ENCODE data around the gene UVRAG.

Gene UVRAG

GRCh38 chr11:76083563-76084451 lies 268.8 kb downstream of the UVRAG start:
- no peak for DNase-seq

GRCh38 chr11:76085270-76085669 lies 270.3 kb downstream of the UVRAG start:
- DNase-seq = no peak

DNA sequence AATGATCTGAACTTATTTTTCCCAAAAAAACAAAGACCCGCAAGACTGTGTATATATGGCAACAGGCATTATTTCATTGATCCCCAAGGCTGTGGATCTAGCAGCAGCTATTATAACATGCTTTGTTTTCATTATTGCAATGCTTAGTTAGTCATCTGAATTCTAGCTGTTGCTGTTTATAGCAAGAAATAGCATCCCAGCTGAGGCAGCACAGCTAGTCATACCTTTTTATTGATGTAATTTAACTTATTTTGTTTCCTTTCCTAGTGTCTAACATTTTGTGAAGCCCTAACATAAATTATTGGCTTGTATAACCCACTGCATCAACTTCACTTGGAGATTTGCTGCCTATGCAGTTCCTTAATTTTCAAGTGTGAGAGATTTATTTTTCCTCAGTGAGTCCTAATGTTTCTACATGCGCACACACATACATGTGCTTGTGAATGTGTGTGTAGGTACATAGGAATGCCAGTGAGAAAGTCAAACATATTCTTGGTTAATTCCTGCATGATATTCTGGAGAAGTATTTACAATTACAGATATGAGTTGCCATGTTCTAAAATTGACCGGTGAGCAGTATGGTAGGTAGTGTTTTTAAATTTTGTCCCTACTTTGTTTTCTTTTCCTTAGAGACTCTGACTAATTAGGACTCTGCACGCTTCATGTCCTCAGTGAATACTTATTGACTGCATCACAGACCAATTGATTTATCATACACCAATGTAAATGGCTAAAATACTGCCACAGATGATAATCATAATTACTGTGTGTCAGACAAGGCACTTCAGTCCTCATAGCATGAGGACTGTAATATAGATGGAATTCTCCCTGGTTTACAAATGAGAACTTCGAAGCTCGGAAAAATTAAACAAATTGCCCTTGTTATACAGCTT lies 272.0 kb downstream of the UVRAG start:
- DNase-seq = no peak

GRCh38 chr11:76087749-76088148 lies 272.7 kb downstream of the UVRAG start:
- no peak for DNase-seq

- no peak for DNase-seq
These were observed 273.5 kb downstream of the UVRAG start for GRCh38 chr11:76088511-76088910.

DNA sequence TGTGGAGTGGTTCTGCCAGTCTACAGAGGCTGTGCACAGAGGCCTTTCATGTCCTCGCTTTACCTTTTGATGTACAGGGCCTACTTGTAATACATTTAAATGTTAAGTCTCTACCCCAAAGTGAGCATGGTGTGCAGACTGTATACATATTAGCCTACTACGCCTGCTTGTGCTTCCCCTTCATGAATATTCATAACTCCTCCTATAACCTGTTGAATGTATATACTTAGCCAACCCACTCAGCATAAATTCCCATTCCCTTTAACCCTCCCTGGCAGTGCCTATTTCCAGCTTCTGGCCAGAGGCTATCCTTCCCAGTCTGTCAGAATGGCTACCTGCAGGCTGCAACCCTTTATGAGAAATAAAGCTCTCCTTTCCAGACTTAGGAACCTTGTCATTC lies 275.2 kb downstream of the UVRAG start:
- no peak for DNase-seq

DNA sequence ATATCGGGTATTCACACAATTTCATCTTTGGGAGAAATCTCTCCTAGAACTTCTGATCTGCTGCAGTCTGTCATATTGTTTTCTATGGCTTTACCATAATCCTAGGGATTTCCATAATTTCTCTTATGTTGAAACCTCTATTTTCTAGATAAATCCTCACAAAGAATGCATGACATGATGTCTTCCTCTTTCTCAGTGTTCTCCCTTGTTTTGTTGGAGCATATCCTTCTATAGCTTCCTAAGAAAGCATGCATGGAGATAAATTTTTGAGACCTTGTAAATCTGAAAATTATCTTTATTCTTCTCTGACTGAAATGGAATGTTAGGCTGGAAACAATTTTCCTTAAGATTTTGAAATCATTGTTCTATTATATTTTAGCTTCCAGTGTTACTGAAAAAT lies 275.8 kb downstream of the UVRAG start:
- no peak for DNase-seq

GRCh38 chr11:76094740-76095139 lies 279.7 kb downstream of the UVRAG start:
- no peak for DNase-seq

DNA sequence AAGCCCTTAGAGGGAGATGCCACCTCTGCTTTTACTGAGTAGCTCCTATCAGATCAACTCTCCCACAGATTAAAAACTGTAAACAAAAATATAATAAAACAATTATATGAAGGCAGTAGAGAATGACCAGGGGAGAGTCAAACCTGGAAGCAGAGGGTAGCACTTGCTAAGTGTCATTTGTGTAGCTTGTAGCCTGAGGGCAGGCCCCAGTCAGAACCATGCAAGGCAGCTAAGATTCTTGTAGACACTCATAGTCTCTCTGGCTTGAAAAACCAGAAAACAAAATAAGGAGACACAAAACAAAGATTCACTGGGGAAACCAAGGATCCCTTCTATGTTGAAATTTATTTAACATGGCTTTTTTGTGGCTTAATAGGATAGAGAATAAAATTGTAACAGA lies 280.9 kb downstream of the UVRAG start:
- no peak for DNase-seq

GRCh38 chr11:76096552-76096951 lies 281.5 kb downstream of the UVRAG start:
- DNase-seq = no peak

- no peak for DNase-seq
These were observed 287.8 kb downstream of the UVRAG start for GRCh38 chr11:76102802-76103201.

- DNase-seq = no peak
These were observed 288.4 kb downstream of the UVRAG start for GRCh38 chr11:76103460-76103859.

DNA sequence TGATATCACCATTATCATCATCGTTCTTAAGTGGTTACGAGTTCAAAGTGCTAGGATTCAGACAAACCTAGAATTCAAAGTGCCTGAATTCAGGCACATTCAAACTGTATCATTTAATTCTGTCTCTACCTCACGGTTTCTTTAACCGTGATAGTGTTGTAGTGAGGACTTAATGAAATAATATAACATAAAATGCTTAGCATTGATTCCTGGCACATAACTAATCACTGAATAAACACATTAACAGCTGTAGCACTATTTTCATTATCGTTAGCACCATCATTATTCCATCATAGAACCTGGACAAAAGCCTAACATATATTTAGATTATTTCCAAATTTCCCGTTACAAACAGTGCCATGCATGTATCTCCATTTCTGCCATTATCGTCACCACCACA lies 289.3 kb downstream of the UVRAG start:
- no peak for DNase-seq

DNA sequence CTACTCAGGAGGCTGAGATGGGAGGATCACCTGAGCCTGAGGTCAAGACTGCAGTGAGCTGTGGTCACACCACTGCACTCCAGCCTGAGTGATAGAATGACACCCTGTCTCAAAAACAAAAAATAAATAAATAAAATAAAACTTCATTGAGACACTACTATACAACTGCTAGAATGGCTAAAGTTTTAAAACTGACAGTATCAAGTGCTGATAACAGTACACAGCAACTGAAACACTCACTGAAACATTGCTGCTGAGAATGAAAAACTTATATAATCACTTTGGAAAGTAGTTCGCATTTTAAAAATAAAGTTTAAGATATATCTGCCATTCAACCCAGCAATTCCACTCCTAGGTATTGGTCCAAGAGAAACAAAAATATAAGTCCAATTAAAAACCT lies 290.6 kb downstream of the UVRAG start:
- DNase-seq = no peak

DNA sequence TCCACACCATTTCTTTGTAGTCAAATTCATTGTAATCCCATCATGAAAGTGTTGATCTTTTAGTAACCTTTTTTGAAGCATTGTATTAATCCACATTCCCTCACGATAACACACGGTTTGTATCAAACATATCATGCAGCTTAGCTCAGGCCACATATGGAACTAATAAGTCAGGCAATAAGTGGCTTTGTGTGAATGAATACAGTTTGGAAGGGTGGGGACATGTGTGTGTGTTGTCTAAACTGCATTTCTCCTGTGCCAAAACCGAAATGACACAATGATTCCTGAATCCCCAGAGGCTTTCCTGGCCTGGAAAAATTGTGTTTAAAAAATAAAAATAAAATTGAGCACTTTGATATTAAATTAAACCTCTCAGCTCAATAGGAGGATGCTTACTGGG lies 293.0 kb downstream of the UVRAG start:
- no peak for DNase-seq

GRCh38 chr11:76114238-76114637 lies 299.2 kb downstream of the UVRAG start:
- DNase-seq = no peak

DNA sequence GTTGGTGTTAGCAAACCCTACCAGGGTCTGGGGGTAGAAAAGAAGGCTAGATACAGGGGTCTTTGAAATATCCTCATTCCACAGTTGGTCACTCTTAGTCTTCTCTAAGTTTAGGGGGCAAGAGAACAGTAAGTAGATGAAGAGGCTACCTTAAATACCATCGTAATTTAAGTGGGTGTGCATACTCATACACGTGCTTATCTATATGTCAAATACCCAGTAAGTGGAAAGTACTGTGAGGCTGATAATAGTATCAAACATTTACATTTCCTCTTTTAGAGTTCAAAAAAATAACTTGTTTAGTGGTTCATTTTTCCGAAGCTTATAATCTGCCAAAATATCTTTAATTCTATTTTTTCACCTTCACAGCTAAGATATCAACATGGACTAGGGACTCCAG lies 300.5 kb downstream of the UVRAG start:
- no peak for DNase-seq

DNA sequence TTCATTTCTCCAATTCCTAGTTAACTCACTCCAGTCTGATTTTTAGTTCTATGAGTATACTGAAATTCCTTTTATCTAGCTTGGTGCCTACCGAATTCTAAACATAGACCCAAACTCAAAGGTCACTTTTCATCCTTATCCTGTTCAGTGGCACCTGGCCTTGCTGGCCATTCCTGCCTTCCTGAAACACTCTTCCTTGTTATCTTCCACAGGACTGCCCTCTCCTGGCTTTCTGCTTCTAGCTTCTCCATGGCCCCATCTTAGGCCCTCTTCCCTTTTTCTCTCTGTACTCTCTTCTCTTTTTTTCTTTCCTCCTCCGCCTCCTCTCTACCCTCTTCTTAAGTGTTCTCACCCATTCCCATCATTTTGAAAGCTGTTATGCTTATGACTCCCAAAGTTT lies 304.0 kb downstream of the UVRAG start:
- DNase-seq = no peak

DNA sequence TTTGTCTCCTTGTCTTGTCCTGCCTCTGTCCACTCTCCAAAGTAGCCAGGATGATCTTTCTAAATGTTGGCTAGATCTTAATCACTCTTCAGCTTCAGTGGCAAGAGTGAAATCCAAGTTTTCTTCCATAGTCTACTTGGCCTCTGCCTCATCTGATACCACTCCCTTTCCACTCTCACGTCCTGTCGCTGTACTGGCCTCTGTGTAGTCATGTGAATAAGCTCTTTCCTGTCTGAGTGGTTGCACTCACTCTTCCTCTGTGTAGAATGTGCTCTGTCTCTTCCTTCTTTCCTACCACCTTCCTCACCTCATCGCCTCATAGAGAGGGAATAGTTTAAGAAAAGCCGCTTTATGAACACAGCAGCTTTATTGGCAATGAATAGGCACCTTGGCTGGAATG lies 304.8 kb downstream of the UVRAG start:
- no peak for DNase-seq

DNA sequence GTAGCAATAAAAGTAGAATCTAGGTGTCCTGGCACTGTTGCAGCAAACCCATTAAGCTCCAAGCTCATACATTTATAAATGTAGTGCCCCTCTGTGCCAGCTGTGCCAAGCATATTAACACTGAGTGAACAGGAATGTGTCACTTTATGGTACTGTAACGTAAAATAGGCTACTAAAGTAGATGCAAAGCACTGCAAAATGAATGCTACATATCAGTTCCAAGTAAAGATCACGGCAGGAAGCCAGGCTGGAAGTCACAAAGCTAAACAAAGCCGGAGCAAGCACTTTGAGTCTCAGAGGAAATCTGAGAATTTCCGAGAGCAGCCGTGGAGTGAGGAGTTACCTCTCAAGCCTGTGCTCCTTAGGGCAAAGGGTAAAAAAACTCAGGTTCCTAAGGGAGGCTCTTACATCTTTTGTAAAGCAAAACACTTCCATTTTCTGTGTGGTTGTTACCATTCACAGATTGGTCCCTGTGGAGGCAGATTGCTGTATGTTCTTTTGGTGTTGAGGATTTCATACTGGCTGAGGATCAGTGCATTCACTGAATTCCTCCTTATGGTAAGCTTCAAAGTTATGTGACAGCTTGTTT lies 305.6 kb downstream of the UVRAG start:
- no peak for DNase-seq

DNA sequence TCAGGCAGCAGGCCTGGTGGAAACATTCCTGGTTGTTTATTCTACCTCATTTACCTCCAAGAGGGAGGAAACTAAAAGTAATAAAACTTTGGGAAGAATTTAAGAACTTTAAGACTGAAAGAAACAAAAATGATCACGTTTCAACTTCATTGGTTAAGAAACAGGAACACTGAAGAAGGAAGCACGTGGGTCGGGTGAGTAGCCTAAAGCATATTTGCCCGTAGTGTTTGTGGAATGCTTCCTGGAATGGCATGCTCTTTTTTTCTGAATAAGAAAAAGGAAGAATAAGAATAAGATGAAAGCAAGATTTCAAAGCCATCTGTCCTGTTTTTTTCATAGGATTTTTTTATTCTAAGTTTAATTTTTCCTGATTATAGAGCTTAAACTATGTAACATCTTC lies 308.2 kb downstream of the UVRAG start:
- no peak for DNase-seq

- DNase-seq = no peak
These were observed 310.1 kb downstream of the UVRAG start for GRCh38 chr11:76124905-76125770.

DNA sequence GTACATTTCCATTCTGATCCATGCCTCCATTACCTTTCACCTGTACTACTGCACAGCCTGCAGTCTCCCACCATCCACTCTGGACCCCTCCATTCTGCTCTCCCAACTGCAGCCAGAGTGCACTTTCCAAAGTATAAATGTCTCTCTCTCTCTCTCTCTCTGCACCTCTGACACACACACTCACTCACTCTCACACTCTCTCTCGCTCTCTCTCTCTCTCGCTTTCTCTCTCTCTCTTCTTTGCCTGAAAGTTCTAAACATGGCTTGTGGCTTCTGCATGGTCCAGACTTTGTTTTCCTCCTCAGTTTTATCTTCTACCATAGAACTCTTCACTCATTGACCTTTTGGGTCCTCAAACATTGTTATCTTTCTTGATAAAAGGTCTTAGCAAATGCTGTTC lies 314.7 kb downstream of the UVRAG start:
- DNase-seq = no peak
